Activated T-helper 2 cell treated with anti-CD3 and anti-CD28 coated beads, Interferon-gamma antibody, Interleukin-2, Interleukin-4, amounts not matched to agents 10 μg/mL and 5 μg/mL and 100 μg/mL, durations not matched to agents 14 hours and 24 hours and 36 hours (primary cell): ENCODE data around the gene ELOB. TPM values are rescaled to one million over a fixed set of nuclear protein-coding genes. Genes with fewer than 3 reads are reported as not detected.

Experiments used
- DNase-seq: peaks from one replicate; pipeline ENCODE4 v3.0.0; 2021; ENCODE audit warnings: low spot score
- H3K27ac Mint-ChIP-seq: one replicate; pipeline ENCODE4 v1.8.0; 2021; ENCODE audit warnings: mixed read lengths
- H3K27me3 Mint-ChIP-seq: one replicate; pipeline ENCODE4 v1.8.0; 2021; ENCODE audit warnings: low read depth, mixed read lengths
- H3K36me3 Mint-ChIP-seq: one replicate; pipeline ENCODE4 v1.8.0; 2021; ENCODE audit warnings: low read depth, mixed read lengths
- H3K4me1 Mint-ChIP-seq: one replicate; pipeline ENCODE4 v1.8.0; 2021; ENCODE audit warnings: low read depth, mixed read lengths
- H3K4me3 Mint-ChIP-seq: one replicate; pipeline ENCODE4 v1.8.0; 2021; ENCODE audit warnings: low read depth, mild to moderate bottlenecking, moderate library complexity, mixed read lengths
- H3K9me3 Mint-ChIP-seq: one replicate; pipeline ENCODE4 v1.8.0; 2021; ENCODE audit warnings: mixed read lengths
- intact Hi-C: fragments of 100-400 bp; cut with micrococcal nuclease; formaldehyde crosslinking; loops from one replicate; pipeline ENCODE4 v1.15.1; 2023
- total RNA-seq: library from RNA; stranded (reverse); gene quantifications from 2 replicates; pipeline ENCODE4 v1.2.3, GENCODE V29; 2022

Gene ELOB
- total RNA-seq, 1 donor from 2014 or later: 252 TPM

- no peak for DNase-seq
- Mint-ChIP-seq H3K27me3 (no peaks in the 10 kb centered on the region), H3K4me3 (no peak overlapping the region), H3K36me3 (peaks cover 97% of the 10 kb centered on the region), H3K4me1 (peaks cover 6% of the 10 kb centered on the region), H3K9me3 (no peaks in the 10 kb centered on the region), H3K27ac (no peak overlapping the region)
- intact Hi-C loops: no loop called here
Observed at GRCh38 chr16:2765462-2766404, 11.3 kb downstream of the ELOB start.

DNA sequence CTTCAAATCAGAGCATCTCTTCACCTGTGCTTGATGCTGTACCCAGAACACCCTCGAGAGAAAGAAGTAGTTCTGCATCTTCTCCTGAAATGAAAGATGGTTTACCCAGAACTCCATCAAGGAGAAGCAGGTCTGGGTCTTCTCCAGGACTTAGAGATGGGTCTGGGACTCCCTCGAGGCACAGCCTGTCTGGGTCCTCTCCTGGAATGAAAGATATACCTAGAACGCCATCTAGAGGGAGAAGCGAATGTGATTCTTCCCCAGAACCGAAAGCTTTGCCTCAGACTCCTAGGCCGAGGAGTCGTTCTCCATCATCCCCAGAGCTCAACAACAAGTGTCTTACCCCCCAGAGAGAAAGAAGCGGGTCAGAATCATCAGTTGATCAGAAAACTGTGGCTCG is 12.4 kb downstream of the ELOB start:
- H3K4me1 Mint-ChIP-seq: peaks cover 10% of the 10 kb centered on the region
- no peak overlapping the region for H3K4me3 Mint-ChIP-seq
- no peaks in the 10 kb centered on the region for H3K9me3 Mint-ChIP-seq
- intact Hi-C loops: no loop called here
- no peak for DNase-seq
- H3K27ac Mint-ChIP-seq: no peak overlapping the region
- no peaks in the 10 kb centered on the region for H3K27me3 Mint-ChIP-seq
- peaks cover 99% of the 10 kb centered on the region for H3K36me3 Mint-ChIP-seq

GRCh38 chr16:2763173-2763572 is 13.9 kb downstream of the ELOB start:
- no peaks in the 10 kb centered on the region for H3K9me3 Mint-ChIP-seq
- peaks cover 19% of the 10 kb centered on the region for H3K4me1 Mint-ChIP-seq
- no peak overlapping the region for H3K27ac Mint-ChIP-seq
- DNase-seq: no peak
- peaks cover 99% of the 10 kb centered on the region for H3K36me3 Mint-ChIP-seq
- no peaks in the 10 kb centered on the region for H3K27me3 Mint-ChIP-seq
- intact Hi-C loops: no loop called here
- H3K4me3 Mint-ChIP-seq: no peak overlapping the region

DNA sequence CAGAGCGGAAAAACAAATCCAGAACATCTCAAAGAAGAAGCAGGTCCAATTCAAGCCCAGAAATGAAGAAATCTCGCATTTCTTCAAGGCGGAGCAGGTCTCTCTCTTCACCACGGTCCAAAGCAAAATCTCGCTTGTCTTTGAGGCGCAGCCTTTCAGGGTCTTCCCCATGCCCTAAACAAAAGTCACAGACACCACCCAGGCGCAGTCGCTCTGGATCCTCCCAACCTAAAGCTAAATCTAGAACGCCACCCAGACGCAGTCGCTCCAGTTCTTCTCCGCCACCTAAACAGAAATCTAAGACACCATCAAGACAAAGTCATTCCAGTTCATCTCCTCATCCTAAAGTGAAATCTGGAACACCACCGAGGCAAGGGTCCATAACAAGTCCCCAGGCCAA is 14.4 kb downstream of the ELOB start:
- no peaks in the 10 kb centered on the region for H3K9me3 Mint-ChIP-seq

DNA sequence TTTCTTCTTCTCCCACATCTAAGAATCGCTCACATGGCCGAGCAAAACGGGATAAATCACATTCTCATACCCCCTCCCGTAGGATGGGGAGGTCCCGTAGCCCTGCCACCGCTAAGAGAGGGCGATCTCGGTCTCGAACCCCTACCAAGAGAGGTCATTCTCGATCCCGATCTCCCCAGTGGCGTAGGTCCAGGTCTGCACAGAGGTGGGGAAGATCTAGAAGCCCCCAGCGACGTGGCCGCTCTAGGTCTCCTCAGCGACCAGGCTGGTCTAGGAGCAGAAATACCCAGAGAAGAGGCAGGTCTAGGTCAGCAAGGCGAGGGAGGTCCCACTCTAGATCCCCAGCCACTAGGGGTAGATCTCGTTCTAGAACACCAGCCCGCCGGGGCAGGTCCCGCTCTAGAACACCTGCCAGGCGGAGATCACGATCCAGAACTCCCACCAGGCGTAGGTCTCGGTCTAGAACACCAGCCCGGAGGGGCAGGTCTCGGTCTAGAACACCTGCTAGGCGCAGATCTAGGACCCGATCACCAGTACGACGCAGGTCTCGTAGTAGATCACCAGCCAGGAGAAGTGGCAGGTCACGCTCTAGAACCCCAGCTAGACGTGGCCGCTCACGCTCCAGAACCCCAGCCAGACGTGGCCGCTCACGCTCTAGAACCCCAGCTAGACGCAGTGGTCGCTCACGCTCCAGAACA is 15.0 kb downstream of the ELOB start:
- Mint-ChIP-seq H3K36me3 (peaks cover 100% of the 10 kb centered on the region), H3K9me3 (no peaks in the 10 kb centered on the region), H3K27me3 (no peaks in the 10 kb centered on the region), H3K4me3 (no peak overlapping the region), H3K27ac (no peak overlapping the region), H3K4me1 (peaks cover 15% of the 10 kb centered on the region)
- intact Hi-C loops: no loop called here
- no peak for DNase-seq

More for the DNA sequence above, 14.4 kb downstream of the ELOB start:
- no peak for DNase-seq
- intact Hi-C loops: no loop called here
- no peak overlapping the region for H3K4me3 Mint-ChIP-seq
- peaks cover 16% of the 10 kb centered on the region for H3K4me1 Mint-ChIP-seq
- peaks cover 99% of the 10 kb centered on the region for H3K36me3 Mint-ChIP-seq
- no peaks in the 10 kb centered on the region for H3K27me3 Mint-ChIP-seq
- no peak overlapping the region for H3K27ac Mint-ChIP-seq

GRCh38 chr16:2761472-2761871 is 15.6 kb downstream of the ELOB start:
- intact Hi-C loops: no loop called here
- H3K27me3 Mint-ChIP-seq: no peaks in the 10 kb centered on the region
- no peak overlapping the region for H3K27ac Mint-ChIP-seq
- no peak for DNase-seq
- H3K36me3 Mint-ChIP-seq: peaks cover 100% of the 10 kb centered on the region
- no peak overlapping the region for H3K4me3 Mint-ChIP-seq
- no peaks in the 10 kb centered on the region for H3K9me3 Mint-ChIP-seq
- peaks cover 19% of the 10 kb centered on the region for H3K4me1 Mint-ChIP-seq

DNA sequence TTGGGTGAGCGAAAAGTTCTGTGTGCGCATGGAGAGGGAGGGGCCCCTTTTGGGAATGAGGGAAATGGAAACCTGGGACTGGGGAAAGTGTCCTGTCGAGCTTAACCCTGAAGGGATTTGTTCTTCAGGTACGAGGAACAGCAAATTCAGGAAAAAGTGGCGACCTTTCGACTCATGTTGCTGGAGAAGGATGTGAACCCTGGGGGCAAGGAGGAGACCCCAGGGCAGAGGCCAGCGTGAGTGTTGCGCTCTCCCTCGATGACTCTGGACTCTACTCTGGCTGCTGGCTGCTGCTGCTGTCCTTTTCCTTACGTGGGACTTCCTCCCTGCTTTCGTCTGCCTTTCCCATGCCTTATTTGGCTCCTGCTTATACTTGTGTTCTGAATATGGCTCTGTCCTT is 19.7 kb downstream of the ELOB start:
- intact Hi-C loops: loop anchor here (10.0 kb wide), 1 partner anchor 107 kb away; no protein-coding TSS in a partner anchor
- no peak overlapping the region for H3K27ac Mint-ChIP-seq
- H3K27me3 Mint-ChIP-seq: no peaks in the 10 kb centered on the region
- no peaks in the 10 kb centered on the region for H3K9me3 Mint-ChIP-seq
- peaks cover 90% of the 10 kb centered on the region for H3K36me3 Mint-ChIP-seq
- H3K4me3 Mint-ChIP-seq: no peak overlapping the region
- no peak for DNase-seq
- peaks cover 42% of the 10 kb centered on the region for H3K4me1 Mint-ChIP-seq

DNA sequence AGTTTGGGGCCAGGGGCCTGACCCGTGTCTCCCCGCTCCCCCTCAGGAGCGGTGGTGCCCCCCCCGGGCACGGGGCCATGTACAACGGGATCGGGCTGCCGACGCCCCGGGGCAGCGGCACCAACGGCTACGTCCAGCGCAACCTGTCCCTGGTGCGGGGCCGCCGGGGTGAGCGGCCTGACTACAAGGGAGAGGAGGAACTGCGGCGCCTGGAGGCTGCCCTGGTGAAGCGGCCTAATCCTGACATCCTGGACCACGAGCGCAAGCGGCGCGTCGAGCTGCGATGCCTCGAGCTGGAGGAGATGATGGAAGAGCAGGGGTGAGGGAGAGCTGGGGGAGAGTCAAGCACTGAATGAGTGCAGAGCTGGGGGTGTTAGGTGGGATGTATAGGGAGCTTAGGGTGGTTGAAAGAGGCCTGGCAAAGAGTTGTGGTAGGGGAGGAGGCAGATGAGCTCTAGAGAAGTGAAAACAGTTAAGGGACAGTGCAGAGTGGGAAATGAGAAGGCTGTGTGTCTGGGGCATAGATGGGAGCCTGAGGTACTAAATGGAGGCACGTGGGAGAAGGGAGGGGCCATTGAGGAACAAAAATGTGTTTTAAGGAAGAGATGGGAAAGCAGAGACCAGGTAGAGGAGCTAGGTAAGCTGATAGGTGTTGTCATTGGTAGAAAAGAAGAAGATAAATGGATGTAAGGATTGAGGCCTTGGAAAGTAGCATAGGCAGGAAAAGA is 20.6 kb downstream of the ELOB start:
- no peak overlapping the region for H3K4me3 Mint-ChIP-seq
- no peak for DNase-seq
- peaks cover 81% of the 10 kb centered on the region for H3K36me3 Mint-ChIP-seq
- intact Hi-C loops: loop anchor here (10.0 kb wide), 1 partner anchor 108 kb away; no protein-coding TSS in a partner anchor
- H3K4me1 Mint-ChIP-seq: peaks cover 46% of the 10 kb centered on the region
- peak overlapping the region; percentile 9 for H3K27ac Mint-ChIP-seq
- H3K27me3 Mint-ChIP-seq: no peaks in the 10 kb centered on the region
- H3K9me3 Mint-ChIP-seq: no peaks in the 10 kb centered on the region

GRCh38 chr16:2755158-2755557 is 21.9 kb downstream of the ELOB start:
- H3K27ac Mint-ChIP-seq: peak overlapping the region; percentile 14
- intact Hi-C loops: loop anchor here (10.0 kb wide), 1 partner anchor 110 kb away; no protein-coding TSS in a partner anchor
- H3K4me1 Mint-ChIP-seq: peaks cover 54% of the 10 kb centered on the region
- peaks cover 78% of the 10 kb centered on the region for H3K36me3 Mint-ChIP-seq
- no peak for DNase-seq
- peak overlapping the region; percentile 94 for H3K4me3 Mint-ChIP-seq
- no peaks in the 10 kb centered on the region for H3K9me3 Mint-ChIP-seq
- H3K27me3 Mint-ChIP-seq: no peaks in the 10 kb centered on the region

DNA sequence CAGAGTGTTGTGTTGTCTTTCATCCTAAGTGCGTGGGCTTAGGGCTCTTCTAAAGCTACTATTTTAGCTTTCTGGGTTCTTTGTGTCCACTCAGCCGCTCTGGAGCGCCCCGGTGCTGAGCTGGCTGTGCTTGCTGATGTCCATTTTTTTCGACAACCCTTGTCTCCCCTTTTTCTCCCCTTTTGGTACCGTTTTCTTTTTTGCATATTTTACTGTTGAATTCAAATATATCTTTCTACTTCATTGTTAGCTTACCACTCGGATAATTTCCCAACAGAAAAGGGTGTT is 23.4 kb downstream of the ELOB start:
- Mint-ChIP-seq H3K36me3 (peaks cover 69% of the 10 kb centered on the region), H3K4me3 (peak overlapping the region; percentile 94), H3K4me1 (peaks cover 49% of the 10 kb centered on the region), H3K27me3 (no peaks in the 10 kb centered on the region), H3K27ac (peak overlapping the region; percentile 86), H3K9me3 (no peaks in the 10 kb centered on the region)
- intact Hi-C loops: loop anchor here (2.0 to 10.0 kb wide), 2 partner anchors 81 to 111 kb away; no protein-coding TSS in a partner anchor
- DNase-seq: no peak

DNA sequence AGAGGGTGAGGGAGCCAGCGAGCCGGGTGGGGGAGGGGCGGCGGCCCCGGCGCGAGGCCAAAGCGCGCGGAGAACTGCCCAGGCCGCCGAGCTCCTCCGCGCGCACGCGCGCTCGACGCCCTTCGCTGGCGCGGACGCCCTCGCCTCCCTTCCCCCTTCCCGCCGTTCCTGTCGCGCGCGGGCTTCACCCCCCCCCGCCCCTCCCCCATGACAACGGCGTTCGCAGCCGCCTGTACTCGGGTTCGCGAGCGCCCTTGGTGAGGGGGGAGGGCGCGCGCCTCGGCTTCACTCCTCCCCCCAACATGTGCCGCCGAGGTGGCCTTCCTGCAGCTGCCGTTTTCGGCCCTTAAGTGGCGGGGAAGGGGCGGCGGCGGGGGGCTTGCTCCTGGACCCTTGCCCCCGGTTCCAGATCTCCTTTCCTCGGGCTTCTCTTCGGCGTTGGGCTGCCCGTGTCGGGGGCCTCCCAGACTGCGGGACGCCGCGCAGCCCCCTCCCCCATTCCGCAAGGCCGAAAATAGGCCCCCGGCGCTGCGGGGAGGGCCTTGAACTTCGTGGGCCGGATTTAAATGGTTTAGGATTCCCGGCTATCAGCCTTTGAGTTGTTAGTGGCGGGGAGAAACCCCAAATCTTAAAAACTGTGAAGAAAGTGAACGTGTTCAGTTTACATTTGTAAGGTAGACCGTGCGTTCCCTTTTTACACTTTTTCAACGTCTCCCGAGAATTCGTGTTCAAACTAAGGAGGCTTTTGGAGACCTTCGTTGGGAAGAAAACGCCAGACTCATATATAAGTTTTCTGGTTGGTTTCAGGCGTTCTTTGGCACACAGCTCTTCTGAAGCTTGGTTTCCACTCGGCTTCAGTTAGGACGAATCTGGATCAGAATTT is 24.0 kb downstream of the ELOB start:
- Mint-ChIP-seq H3K4me3 (peak overlapping the region; percentile 94), H3K27ac (peak overlapping the region; percentile 86), H3K27me3 (no peaks in the 10 kb centered on the region), H3K4me1 (peaks cover 46% of the 10 kb centered on the region), H3K9me3 (no peaks in the 10 kb centered on the region), H3K36me3 (peaks cover 63% of the 10 kb centered on the region)
- DNase-seq: no peak
- intact Hi-C loops: loop anchor here (1.0 to 10.0 kb wide), 3 partner anchors 24 to 112 kb away; partner anchors contain the start of gene ELOB
